Lower leg skin (tissue), 3 donors: Measurements from ENCODE around the gene KCNE1.
"Not testable (repeated sequence)": the region's sequence is repeated elsewhere in the genome, so short reads cannot be mapped to it uniquely, and the experiment has no call there.

Experiments used
- CTCF ChIP-seq, 3 donors: fragments of 450-650 bp; IDR thresholded peaks; one replicate each; pipeline ENCODE4 v1.5.1; 2016; ENCODE audit warnings: antibody characterized with exemption in 3 of 3, mild to moderate bottlenecking in 3 of 3, moderate library complexity in 2 of 3
- POLR2A ChIP-seq, 2 donors: fragments of 450-650 bp; IDR thresholded peaks; one replicate each; pipeline ENCODE4 v1.6.1; 2016 to 2017; ENCODE audit warnings: antibody characterized with exemption in 2 of 2, mild to moderate bottlenecking in 1 of 2, moderate library complexity in 1 of 2

DNA sequence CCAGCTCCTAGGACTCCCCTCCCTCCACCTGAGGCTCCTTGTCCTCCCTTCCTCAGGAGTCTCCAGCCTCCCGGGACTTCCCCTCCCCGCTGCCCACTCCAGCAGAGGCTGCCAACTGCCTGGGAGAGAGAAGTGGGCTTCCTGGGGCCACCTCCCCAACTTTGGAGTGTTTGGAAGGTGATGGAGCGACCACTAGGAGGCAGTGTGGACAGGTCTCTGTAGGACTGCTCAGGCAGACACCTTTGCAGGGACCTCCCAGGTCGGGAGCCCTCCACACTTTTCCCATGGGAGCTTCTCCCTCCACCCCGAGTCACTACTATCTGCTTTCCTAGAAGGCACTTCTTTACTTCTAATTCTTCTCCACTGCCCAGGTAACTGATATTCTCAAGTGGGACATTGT is 107.3 kb downstream of the KCNE1 start:
- not testable (repeated sequence) for TF ChIP-seq CTCF, POLR2A (IDR thresholded peaks at IDR 0.05)
